Liver (tissue), 9 donors: ENCODE data around the gene CD14. TPM values are rescaled to one million over a fixed set of nuclear protein-coding genes. Genes with fewer than 3 reads are reported as not detected.

Source experiments
- DNase-seq: peaks from one replicate; pipeline ENCODE4 v3.0.0-alpha.2; 2017; ENCODE audit warnings: low spot score
- H3K27ac ChIP-seq, 2 donors: one replicate each; pipeline ENCODE4 v1.7.0; 2013; ENCODE audit warnings: inconsistent platforms in 2 of 2, low read length in 2 of 2, control low read depth in 1 of 2, low read depth in 1 of 2, mild to moderate bottlenecking in 1 of 2
- H3K27me3 ChIP-seq, 4 donors: one replicate each; pipeline versions ENCODE4 v1.6.1 to v1.7.0; 2013; ENCODE audit warnings: low read length in 3 of 4, inconsistent platforms in 1 of 4, mild to moderate bottlenecking in 1 of 4, moderate library complexity in 1 of 4; ENCODE audit not compliant: control insufficient read depth in 4 of 4, insufficient read depth in 4 of 4
- H3K36me3 ChIP-seq, 4 donors: one replicate each; pipeline versions ENCODE4 v1.6.1 to v1.7.0; 2013; ENCODE audit warnings: low read length in 3 of 4, mild to moderate bottlenecking in 3 of 4, low read depth in 1 of 4, moderate library complexity in 1 of 4; ENCODE audit not compliant: control insufficient read depth in 4 of 4, insufficient read depth in 3 of 4
- H3K4me1 ChIP-seq, 4 donors: one replicate each; pipeline versions ENCODE4 v1.6.1 to v1.7.0; 2013; ENCODE audit warnings: low read length in 3 of 4, mild to moderate bottlenecking in 3 of 4, moderate library complexity in 1 of 4; ENCODE audit not compliant: control insufficient read depth in 4 of 4, insufficient read depth in 4 of 4
- H3K4me3 ChIP-seq, 3 donors: one replicate each; pipeline versions ENCODE4 v1.6.1 to v1.7.0; 2013; ENCODE audit warnings: low read length in 3 of 3, control low read depth in 1 of 3, low read depth in 1 of 3, mild to moderate bottlenecking in 1 of 3
- H3K9ac ChIP-seq, 2 donors: one replicate each; pipeline ENCODE4 v1.7.0; 2013; ENCODE audit warnings: low read length in 2 of 2, mild to moderate bottlenecking in 2 of 2, moderate library complexity in 2 of 2, control low read depth in 1 of 2, low read depth in 1 of 2
- H3K9me3 ChIP-seq, 4 donors: one replicate each; pipeline versions ENCODE4 v1.6.1 to v1.7.0; 2013; ENCODE audit warnings: low read length in 3 of 4; ENCODE audit not compliant: control insufficient read depth in 4 of 4
- EGR1 ChIP-seq, 2 donors: IDR thresholded peaks; 2 replicates each; pipeline ENCODE4 v1.6.1; 2016 to 2018; ENCODE audit warnings: antibody characterized with exemption in 2 of 2, low read depth in 2 of 2
- GABPA ChIP-seq, 2 donors: IDR thresholded peaks in 1 of 2; conservative IDR thresholded peaks in 1 of 2; 2 replicates each; pipeline ENCODE4 v1.6.1; 2016; ENCODE audit warnings: antibody characterized with exemption in 2 of 2, mild to moderate bottlenecking in 1 of 2, moderate library complexity in 1 of 2
- HNF4A ChIP-seq, 2 donors: conservative IDR thresholded peaks; 2 replicates each; pipeline ENCODE4 v1.6.1; 2016; ENCODE audit warnings: antibody characterized with exemption in 2 of 2, mild to moderate bottlenecking in 2 of 2
- HNF4G ChIP-seq: IDR thresholded peaks from 2 replicates; pipeline ENCODE4 v1.6.1; 2016; ENCODE audit warnings: antibody characterized with exemption
- JUND ChIP-seq, 2 donors: IDR thresholded peaks; 2 replicates each; pipeline ENCODE4 v1.6.1; 2016; ENCODE audit warnings: antibody characterized with exemption in 2 of 2
- MAX ChIP-seq: IDR thresholded peaks from 2 replicates; pipeline ENCODE4 v1.6.1; 2016; ENCODE audit warnings: antibody characterized with exemption
- NR2F2 ChIP-seq: IDR thresholded peaks from 2 replicates; pipeline ENCODE4 v1.6.1; 2016; ENCODE audit warnings: antibody characterized with exemption
- RXRA ChIP-seq, 2 donors: IDR thresholded peaks; 2 replicates each; pipeline ENCODE4 v1.6.1; 2017 to 2018; ENCODE audit warnings: antibody characterized with exemption in 2 of 2, mild to moderate bottlenecking in 1 of 2
- SP1 ChIP-seq: IDR thresholded peaks from 2 replicates; pipeline ENCODE4 v1.6.1; 2018; ENCODE audit warnings: antibody characterized with exemption, mild to moderate bottlenecking
- TAF1 ChIP-seq: conservative IDR thresholded peaks from 2 replicates; pipeline ENCODE4 v1.6.1; 2016; ENCODE audit warnings: antibody characterized with exemption, mild to moderate bottlenecking
- YY1 ChIP-seq: IDR thresholded peaks from 2 replicates; pipeline ENCODE4 v1.6.1; 2016; ENCODE audit warnings: antibody characterized with exemption, mild to moderate bottlenecking
- WGBS: extraction: QIAGEN DNeasy Blood & Tissue Kit; methylation state at CpG from one replicate; pipeline ENCODE4 v1.1.7; 2013; 5-methylcytosine and 5-hydroxymethylcytosine counted together
- polyA plus RNA-seq, 2 donors: library from polyadenylated mRNA; stranded (reverse) in 1 of 2; unstranded in 1 of 2; fragments of 200-250 nt in 1 of 2; fragments of >200 nt in 1 of 2; fragmentation: Nextera tagmentation in 1 of 2; extraction: Ambion mirVana in 1 of 2; gene quantifications; one replicate each; pipeline versions ENCODE4 v1.2.1 to v1.2.3, GENCODE V29; 2013 to 2015
- total RNA-seq, 2 donors: library from RNA; depleted of rRNA; stranded (reverse); fragments of >200 nt; gene quantifications; one replicate each; pipeline ENCODE4 v1.2.3, GENCODE V29; 2014
- TF ChIP-seq, protein P1 (sequence below): IDR thresholded peaks from 2 replicates; pipeline ENCODE4 v1.6.1; 2016; ENCODE audit warnings: antibody characterized with exemption, mild to moderate bottlenecking
- TF ChIP-seq, protein P2 (sequence below): fragments of 150-350 bp; IDR thresholded peaks from 2 replicates; pipeline ENCODE4 v1.5.1; 2017; ENCODE audit warnings: improper control_type of control experiment, low read depth, low read length; ENCODE audit not compliant: missing input control
- TF ChIP-seq, protein P3 (sequence below): IDR thresholded peaks from 2 replicates; pipeline ENCODE4 v1.6.1; 2016; ENCODE audit warnings: antibody characterized with exemption
- donor health status: healthy.
- donor health status: healthy.
- donor health status: healthy.
- donor health status: healthy.
- donor health status: healthy.

The CD14 gene
- total and polyA plus RNA-seq, 4 donors: 61.0 to 343 (median 287) TPM

GRCh38 chr5:140611020-140611521 lies 21.9 kb downstream of the CD14 start (continued):
- TF ChIP-seq, protein P1, sequence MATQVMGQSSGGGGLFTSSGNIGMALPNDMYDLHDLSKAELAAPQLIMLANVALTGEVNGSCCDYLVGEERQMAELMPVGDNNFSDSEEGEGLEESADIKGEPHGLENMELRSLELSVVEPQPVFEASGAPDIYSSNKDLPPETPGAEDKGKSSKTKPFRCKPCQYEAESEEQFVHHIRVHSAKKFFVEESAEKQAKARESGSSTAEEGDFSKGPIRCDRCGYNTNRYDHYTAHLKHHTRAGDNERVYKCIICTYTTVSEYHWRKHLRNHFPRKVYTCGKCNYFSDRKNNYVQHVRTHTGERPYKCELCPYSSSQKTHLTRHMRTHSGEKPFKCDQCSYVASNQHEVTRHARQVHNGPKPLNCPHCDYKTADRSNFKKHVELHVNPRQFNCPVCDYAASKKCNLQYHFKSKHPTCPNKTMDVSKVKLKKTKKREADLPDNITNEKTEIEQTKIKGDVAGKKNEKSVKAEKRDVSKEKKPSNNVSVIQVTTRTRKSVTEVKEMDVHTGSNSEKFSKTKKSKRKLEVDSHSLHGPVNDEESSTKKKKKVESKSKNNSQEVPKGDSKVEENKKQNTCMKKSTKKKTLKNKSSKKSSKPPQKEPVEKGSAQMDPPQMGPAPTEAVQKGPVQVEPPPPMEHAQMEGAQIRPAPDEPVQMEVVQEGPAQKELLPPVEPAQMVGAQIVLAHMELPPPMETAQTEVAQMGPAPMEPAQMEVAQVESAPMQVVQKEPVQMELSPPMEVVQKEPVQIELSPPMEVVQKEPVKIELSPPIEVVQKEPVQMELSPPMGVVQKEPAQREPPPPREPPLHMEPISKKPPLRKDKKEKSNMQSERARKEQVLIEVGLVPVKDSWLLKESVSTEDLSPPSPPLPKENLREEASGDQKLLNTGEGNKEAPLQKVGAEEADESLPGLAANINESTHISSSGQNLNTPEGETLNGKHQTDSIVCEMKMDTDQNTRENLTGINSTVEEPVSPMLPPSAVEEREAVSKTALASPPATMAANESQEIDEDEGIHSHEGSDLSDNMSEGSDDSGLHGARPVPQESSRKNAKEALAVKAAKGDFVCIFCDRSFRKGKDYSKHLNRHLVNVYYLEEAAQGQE: no peak
- TF ChIP-seq EGR1 (IDR thresholded peaks at IDR 0.05; ENCODE audit: low read depth in 2 of 2) (no peak), RXRA (IDR thresholded peaks at IDR 0.05) (no peak), NR2F2 (no peak), MAX (no peak), SP1 (no peak)

- H3K4me1 ChIP-seq: peaks cover 0 to 7% (median 3%) of the 10 kb centered on the region in 4 donors
- no peaks in the 10 kb centered on the region for H3K9me3 ChIP-seq
- H3K4me3 ChIP-seq: no peak overlapping the region
- 70% methylated on average over 4 of the region's 4 CpGs for WGBS
- no peaks in the 10 kb centered on the region for H3K27me3 ChIP-seq
- no peak overlapping the region for H3K9ac ChIP-seq
- H3K27ac ChIP-seq: no peak overlapping the region
- no peaks in the 10 kb centered on the region for H3K36me3 ChIP-seq
- no peak for DNase-seq
- TF ChIP-seq RXRA (IDR thresholded peaks at IDR 0.05) (no peak), HNF4A (conservative IDR thresholded peaks at IDR 0.05) (no peak), YY1 (no peak), TAF1 (no peak), NR2F2 (no peak), SP1 (no peak), MAX (no peak), JUND (IDR thresholded peaks at IDR 0.05) (no peak), GABPA (IDR thresholded peaks at IDR 0.05 in 1 of 2, conservative IDR thresholded peaks at IDR 0.05 in 1 of 2) (no peak), HNF4G (no peak), EGR1 (IDR thresholded peaks at IDR 0.05; ENCODE audit: low read depth in 2 of 2) (no peak)
- TF ChIP-seq, protein P2, sequence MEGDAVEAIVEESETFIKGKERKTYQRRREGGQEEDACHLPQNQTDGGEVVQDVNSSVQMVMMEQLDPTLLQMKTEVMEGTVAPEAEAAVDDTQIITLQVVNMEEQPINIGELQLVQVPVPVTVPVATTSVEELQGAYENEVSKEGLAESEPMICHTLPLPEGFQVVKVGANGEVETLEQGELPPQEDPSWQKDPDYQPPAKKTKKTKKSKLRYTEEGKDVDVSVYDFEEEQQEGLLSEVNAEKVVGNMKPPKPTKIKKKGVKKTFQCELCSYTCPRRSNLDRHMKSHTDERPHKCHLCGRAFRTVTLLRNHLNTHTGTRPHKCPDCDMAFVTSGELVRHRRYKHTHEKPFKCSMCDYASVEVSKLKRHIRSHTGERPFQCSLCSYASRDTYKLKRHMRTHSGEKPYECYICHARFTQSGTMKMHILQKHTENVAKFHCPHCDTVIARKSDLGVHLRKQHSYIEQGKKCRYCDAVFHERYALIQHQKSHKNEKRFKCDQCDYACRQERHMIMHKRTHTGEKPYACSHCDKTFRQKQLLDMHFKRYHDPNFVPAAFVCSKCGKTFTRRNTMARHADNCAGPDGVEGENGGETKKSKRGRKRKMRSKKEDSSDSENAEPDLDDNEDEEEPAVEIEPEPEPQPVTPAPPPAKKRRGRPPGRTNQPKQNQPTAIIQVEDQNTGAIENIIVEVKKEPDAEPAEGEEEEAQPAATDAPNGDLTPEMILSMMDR: no peak
- TF ChIP-seq, protein P1: no peak
- TF ChIP-seq, protein P3, sequence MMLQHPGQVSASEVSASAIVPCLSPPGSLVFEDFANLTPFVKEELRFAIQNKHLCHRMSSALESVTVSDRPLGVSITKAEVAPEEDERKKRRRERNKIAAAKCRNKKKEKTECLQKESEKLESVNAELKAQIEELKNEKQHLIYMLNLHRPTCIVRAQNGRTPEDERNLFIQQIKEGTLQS: no peak
Measured at GRCh38 chr5:140609126-140609525, 23.8 kb downstream of the CD14 start.
